Trophoblast cell (in vitro differentiated cells and primary cell): ENCODE data around the gene CHRNA10.

Experiments
- DNase-seq, 2 donors: peaks; one replicate each; pipeline ENCODE4 v3.0.0-alpha.2; 2016
- H2AFZ ChIP-seq: 2 replicates; pipeline ENCODE4 v1.6.1; 2013; ENCODE audit warnings: low read length, moderate library complexity, mild to moderate bottlenecking; ENCODE audit not compliant: insufficient read depth, poor library complexity
- H2AK5ac ChIP-seq: 2 replicates; pipeline ENCODE4 v1.6.1; 2013; ENCODE audit warnings: mild to moderate bottlenecking, low read length
- H2BK120ac ChIP-seq: 2 replicates; pipeline ENCODE4 v1.6.1; 2013; ENCODE audit warnings: low read length, mild to moderate bottlenecking, moderate library complexity; ENCODE audit not compliant: insufficient read depth, poor library complexity
- H2BK12ac ChIP-seq: 2 replicates; pipeline ENCODE4 v1.6.1; 2013; ENCODE audit warnings: mild to moderate bottlenecking, low read length, moderate library complexity
- H2BK5ac ChIP-seq: 2 replicates; pipeline ENCODE4 v1.6.1; 2013; ENCODE audit warnings: low read length, low read depth, moderate library complexity, mild to moderate bottlenecking; ENCODE audit not compliant: poor library complexity
- H3K14ac ChIP-seq: 2 replicates; pipeline ENCODE4 v1.6.1; 2013; ENCODE audit warnings: mild to moderate bottlenecking, low read length
- H3K18ac ChIP-seq: 2 replicates; pipeline ENCODE4 v1.6.1; 2013; ENCODE audit warnings: mild to moderate bottlenecking, low read length
- H3K23ac ChIP-seq: 2 replicates; pipeline ENCODE4 v1.6.1; 2013; ENCODE audit warnings: low read length
- H3K27ac ChIP-seq: 2 replicates; pipeline ENCODE4 v1.5.1; 2013; ENCODE audit warnings: low read depth, mild to moderate bottlenecking, inconsistent platforms, low read length, moderate library complexity
- H3K27me3 ChIP-seq: 2 replicates; pipeline ENCODE4 v1.6.1; 2013; ENCODE audit warnings: inconsistent platforms, mild to moderate bottlenecking, low read length, moderate library complexity; ENCODE audit not compliant: insufficient read depth
- H3K36me3 ChIP-seq, 2 experiments: 1 replicate in 1 of 2; 2 replicates in 1 of 2; pipeline ENCODE4 v1.6.1; 2013; ENCODE audit warnings: low read length in 2 of 2, mild to moderate bottlenecking in 2 of 2, moderate library complexity in 1 of 2; ENCODE audit not compliant: insufficient read depth in 2 of 2, control insufficient read depth in 1 of 2
- H3K4ac ChIP-seq: 2 replicates; pipeline ENCODE4 v1.6.1; 2013; ENCODE audit warnings: low read depth, mild to moderate bottlenecking, low read length, moderate library complexity
- H3K4me1 ChIP-seq, 2 experiments: 1 replicate in 1 of 2; 2 replicates in 1 of 2; pipeline ENCODE4 v1.6.1; 2013; ENCODE audit warnings: low read length in 2 of 2, mild to moderate bottlenecking in 2 of 2, moderate library complexity in 1 of 2; ENCODE audit not compliant: insufficient read depth in 2 of 2, control insufficient read depth in 1 of 2
- H3K4me2 ChIP-seq: 2 replicates; pipeline ENCODE4 v1.6.1; 2013; ENCODE audit warnings: inconsistent platforms, mild to moderate bottlenecking, low read length, moderate library complexity
- H3K4me3 ChIP-seq: 2 replicates; pipeline ENCODE4 v1.5.1; 2013; ENCODE audit warnings: mild to moderate bottlenecking, low read depth, low read length, inconsistent platforms
- H3K79me1 ChIP-seq: one replicate; pipeline ENCODE4 v1.6.1; 2013; ENCODE audit warnings: low read length
- H3K79me2 ChIP-seq: 2 replicates; pipeline ENCODE4 v1.6.1; 2013; ENCODE audit warnings: low read length, mild to moderate bottlenecking; ENCODE audit not compliant: control insufficient read depth, insufficient read depth, poor library complexity
- H3K9ac ChIP-seq: 2 replicates; pipeline ENCODE4 v1.6.1; 2013; ENCODE audit warnings: mild to moderate bottlenecking, low read length
- H3K9me3 ChIP-seq: 2 replicates; pipeline ENCODE4 v1.6.1; 2013; ENCODE audit warnings: low read depth, mild to moderate bottlenecking, control low read depth, inconsistent platforms, low read length; ENCODE audit not compliant: insufficient read depth
- H4K12ac ChIP-seq: 2 replicates; pipeline ENCODE4 v1.6.1; 2013; ENCODE audit warnings: low read depth, mild to moderate bottlenecking, low read length, moderate library complexity
- H4K8ac ChIP-seq: 2 replicates; pipeline ENCODE4 v1.6.1; 2013; ENCODE audit warnings: low read depth, mild to moderate bottlenecking, low read length, moderate library complexity
- H4K91ac ChIP-seq: one replicate; pipeline ENCODE4 v1.6.1; 2013; ENCODE audit warnings: low read depth, mild to moderate bottlenecking, low read length, moderate library complexity
- WGBS: extraction: QIAGEN DNeasy Blood & Tissue Kit; methylation state at CpG from one replicate; pipeline ENCODE4 v1.1.7; 2013; ENCODE audit warnings: missing lambda C conversion rate; ENCODE audit not compliant: insufficient read length, insufficient coverage; ENCODE audit errors: extremely low coverage; 5-methylcytosine and 5-hydroxymethylcytosine counted together

Gene CHRNA10

GRCh38 chr11:3669742-3670183, 1.4 kb downstream of the CHRNA10 start:
- Histone ChIP-seq H4K12ac (no peak overlapping the region), H3K9ac (no peak overlapping the region), H2BK5ac (no peak overlapping the region), H2BK120ac (no peak overlapping the region), H2BK12ac (no peak overlapping the region), H3K9me3 (peaks cover 3% of the 10 kb centered on the region), H3K4me3 (no peak overlapping the region), H2AFZ (no peak overlapping the region), H3K4ac (no peak overlapping the region), H3K14ac (no peak overlapping the region), H3K23ac (no peak overlapping the region), H3K4me1 (peaks cover 4 to 8% of the 10 kb centered on the region in 2 experiments), H4K8ac (no peak overlapping the region), H3K18ac (no peak overlapping the region), H3K27ac (no peak overlapping the region), H2AK5ac (no peak overlapping the region), H3K79me1 (peaks cover 3% of the 10 kb centered on the region), H3K79me2 (no peaks in the 10 kb centered on the region), H3K36me3 (peaks cover 48 to 57% of the 10 kb centered on the region in 2 experiments), H3K4me2 (no peak overlapping the region), H4K91ac (no peak overlapping the region), H3K27me3 (no peaks in the 10 kb centered on the region)
- DNase-seq: no peak
- WGBS: no CpG with 5 or more reads among the region's 5 CpGs

GRCh38 chr11:3669128-3669527, 2.1 kb downstream of the CHRNA10 start:
- no peak for DNase-seq
- no CpG with 5 or more reads among the region's 7 CpGs for WGBS
- Histone ChIP-seq H4K8ac (no peak overlapping the region), H3K27ac (no peak overlapping the region), H3K36me3 (peaks cover 54 to 63% of the 10 kb centered on the region in 2 experiments), H2BK12ac (no peak overlapping the region), H3K9ac (no peak overlapping the region), H3K79me1 (peaks cover 3% of the 10 kb centered on the region), H3K9me3 (peaks cover 3% of the 10 kb centered on the region), H3K4me2 (no peak overlapping the region), H4K91ac (no peak overlapping the region), H3K4me3 (no peak overlapping the region), H2BK5ac (no peak overlapping the region), H3K4ac (no peak overlapping the region), H4K12ac (no peak overlapping the region), H2AK5ac (no peak overlapping the region), H3K4me1 (peaks cover 4 to 8% of the 10 kb centered on the region in 2 experiments), H2BK120ac (no peak overlapping the region), H3K23ac (no peak overlapping the region), H3K27me3 (no peaks in the 10 kb centered on the region), H2AFZ (no peak overlapping the region), H3K14ac (no peak overlapping the region), H3K18ac (peak overlapping the region; percentile 6), H3K79me2 (no peaks in the 10 kb centered on the region)

- H3K4me2 ChIP-seq: no peak overlapping the region
- H3K18ac ChIP-seq: no peak overlapping the region
- peaks cover 0 to 4% of the 10 kb centered on the region in 2 experiments for H3K4me1 ChIP-seq
- no peak overlapping the region for H4K91ac ChIP-seq
- H3K79me2 ChIP-seq: no peaks in the 10 kb centered on the region
- no peak overlapping the region for H3K14ac ChIP-seq
- H3K79me1 ChIP-seq: peaks cover 2% of the 10 kb centered on the region
- no CpG with 5 or more reads among the region's 89 CpGs for WGBS
- H2BK5ac ChIP-seq: no peak overlapping the region
- H3K9ac ChIP-seq: no peak overlapping the region
- H3K27me3 ChIP-seq: no peaks in the 10 kb centered on the region
- no peak overlapping the region for H4K8ac ChIP-seq
- H3K4ac ChIP-seq: no peak overlapping the region
- H4K12ac ChIP-seq: no peak overlapping the region
- H3K9me3 ChIP-seq: peaks cover 1% of the 10 kb centered on the region
- no peak overlapping the region for H2BK12ac ChIP-seq
- no peak for DNase-seq
- no peak overlapping the region for H2BK120ac ChIP-seq
- no peak overlapping the region for H2AK5ac ChIP-seq
- H3K4me3 ChIP-seq: no peak overlapping the region
- no peak overlapping the region for H3K23ac ChIP-seq
- H3K27ac ChIP-seq: no peak overlapping the region
- H2AFZ ChIP-seq: no peak overlapping the region
- H3K36me3 ChIP-seq: peaks cover 53 to 63% of the 10 kb centered on the region in 2 experiments
Measured at GRCh38 chr11:3667149-3668035, 3.8 kb downstream of the CHRNA10 start.

DNA sequence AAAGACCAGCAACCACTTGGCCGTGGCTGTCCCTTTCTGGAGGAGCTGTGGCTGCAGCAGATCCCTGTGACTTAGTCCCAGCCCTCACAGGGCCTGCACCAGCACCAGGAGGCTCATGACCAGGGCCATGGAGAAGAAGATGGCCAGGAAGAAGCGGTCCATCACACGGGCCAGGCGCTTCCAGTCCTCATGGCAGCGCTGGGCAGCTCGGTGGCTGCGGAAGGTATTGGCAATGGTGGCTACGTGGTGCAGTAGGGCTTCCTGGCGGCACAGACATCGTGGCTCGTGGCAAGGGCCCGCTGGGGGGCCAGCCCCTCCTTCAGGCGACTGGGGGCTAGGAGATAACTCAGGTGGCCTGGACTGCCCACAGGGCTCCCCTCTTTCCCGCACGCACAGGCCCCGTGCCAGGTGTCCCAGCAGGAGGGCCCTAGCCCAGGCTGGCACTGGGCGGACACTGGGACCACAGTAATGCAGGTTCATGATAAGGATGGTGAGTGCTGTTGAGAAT, 5.1 kb downstream of the CHRNA10 start:
- Histone ChIP-seq H3K9ac (no peak overlapping the region), H3K36me3 (peaks cover 46 to 55% of the 10 kb centered on the region in 2 experiments), H3K14ac (no peak overlapping the region), H3K79me1 (peaks cover 2% of the 10 kb centered on the region), H2BK5ac (no peak overlapping the region), H3K4me2 (no peak overlapping the region), H3K27me3 (no peaks in the 10 kb centered on the region), H3K23ac (no peak overlapping the region), H3K4me1 (no peaks in the 10 kb centered on the region), H4K91ac (no peak overlapping the region), H3K9me3 (peaks cover 1% of the 10 kb centered on the region), H3K4me3 (no peak overlapping the region), H2AFZ (no peak overlapping the region), H3K4ac (no peak overlapping the region), H3K79me2 (no peaks in the 10 kb centered on the region), H2BK12ac (no peak overlapping the region), H4K8ac (no peak overlapping the region), H4K12ac (no peak overlapping the region), H3K27ac (no peak overlapping the region), H3K18ac (no peak overlapping the region), H2BK120ac (no peak overlapping the region), H2AK5ac (no peak overlapping the region)
- DNase-seq: no peak
- no CpG with 5 or more reads among the region's 17 CpGs for WGBS
